Panc1 (cell line): ENCODE results near the gene ZMAT3.

Source experiments
- CTCF ChIP-seq: fragments of 450-650 bp; IDR thresholded peaks from 2 replicates; pipeline ENCODE4 v1.5.1; 2017; ENCODE audit warnings: mild to moderate bottlenecking
- POLR2AphosphoS5 ChIP-seq: IDR thresholded peaks from 2 replicates; pipeline ENCODE4 v1.6.1; 2012; ENCODE audit warnings: mild to moderate bottlenecking, low read depth, low read length, moderate library complexity
- REST ChIP-seq, 2 experiments: IDR thresholded peaks; 2 replicates each; pipeline ENCODE4 v1.6.1; 2011 to 2012; ENCODE audit warnings: low read depth in 2 of 2, control low read depth in 1 of 2, low read length in 1 of 2, mild to moderate bottlenecking in 1 of 2, moderate library complexity in 1 of 2; ENCODE audit not compliant: insufficient read depth in 1 of 2
- SIN3A ChIP-seq: IDR thresholded peaks from 2 replicates; pipeline ENCODE4 v1.6.1; 2012; ENCODE audit warnings: low read depth, mild to moderate bottlenecking, low read length, moderate library complexity, borderline replicate concordance; ENCODE audit not compliant: insufficient read depth

- TF ChIP-seq POLR2AphosphoS5 (no peak), CTCF (no peak), REST (IDR thresholded peaks at IDR 0.05; ENCODE audit: insufficient read depth in 1 of 2, low read depth in 2 of 2, low read length in 1 of 2) (no peak), SIN3A (no peak)
Measured at GRCh38 chr3:179116816-179117215, 45.2 kb upstream of the ZMAT3 start.
